ENCODE results near the gene CREB3L2. TPM values are rescaled to one million over a fixed set of nuclear protein-coding genes. Genes with fewer than 3 reads are reported as not detected.
"Not testable (repeated sequence)": the region's sequence is repeated elsewhere in the genome, so short reads cannot be mapped to it uniquely, and the experiment has no call there.

CREB3L2 gene
- total RNA-seq, 1 donor from 2014 or later: 61.8 TPM

GRCh38 chr7:137984181-137985041 lies 17.5 kb downstream of the CREB3L2 start:
- no peaks in the 10 kb centered on the region for H3K9me3 ChIP-seq
- intact Hi-C loops (cut with DNase I): no loop called here
- no peak for TF ChIP-seq CTCF (IDR thresholded peaks at IDR 0.05)
- no peak overlapping the region for H3K4me3 ChIP-seq
- H3K4me1 ChIP-seq: peaks cover 75% of the 10 kb centered on the region
- no peaks in the 10 kb centered on the region for H3K27me3 ChIP-seq
- ATAC-seq (no peak), DNase-seq (no peak)
- H3K36me3 ChIP-seq: no peaks in the 10 kb centered on the region
- no peak overlapping the region for H3K27ac ChIP-seq

DNA sequence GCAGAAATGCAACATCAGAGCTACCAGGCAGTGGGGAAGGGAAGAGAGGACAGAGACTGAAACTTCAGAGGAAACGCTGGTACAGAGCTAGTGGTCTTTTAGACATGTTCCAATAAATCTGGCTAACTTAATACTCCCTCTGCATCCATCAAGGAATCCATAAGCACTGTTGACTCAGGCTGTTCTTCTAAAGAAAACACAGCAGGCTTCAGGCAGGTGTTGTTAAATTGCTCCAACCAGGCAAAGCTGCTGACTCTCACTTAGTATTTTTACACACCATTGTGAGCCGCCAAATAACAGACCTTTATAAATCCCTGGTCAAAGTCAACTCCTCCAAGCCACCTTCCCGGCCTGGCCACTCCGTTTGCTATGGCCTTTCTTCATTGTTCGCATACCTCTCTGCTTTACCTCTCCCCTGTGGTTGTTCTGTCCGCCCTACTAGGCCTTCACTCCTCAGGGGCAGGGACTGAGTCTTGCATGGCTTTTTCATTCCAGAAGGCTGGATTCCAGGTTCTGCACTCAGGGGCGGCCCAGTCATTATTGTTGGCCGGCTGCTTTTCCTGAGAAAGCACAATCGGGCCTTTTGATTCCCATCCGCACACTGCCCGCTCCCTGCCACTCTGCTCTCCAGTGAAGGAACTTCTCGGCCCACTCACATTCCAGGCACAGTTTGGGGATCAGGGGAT lies 18.4 kb downstream of the CREB3L2 start:
- H3K4me1 ChIP-seq: peaks cover 69% of the 10 kb centered on the region
- ATAC-seq (no peak), DNase-seq (no peak)
- H3K36me3 ChIP-seq: no peaks in the 10 kb centered on the region
- H3K9me3 ChIP-seq: no peaks in the 10 kb centered on the region
- H3K27me3 ChIP-seq: no peaks in the 10 kb centered on the region
- H3K4me3 ChIP-seq: no peak overlapping the region
- intact Hi-C loops (cut with DNase I): no loop called here
- TF ChIP-seq CTCF (IDR thresholded peaks at IDR 0.05): no peak
- no peak overlapping the region for H3K27ac ChIP-seq

DNA sequence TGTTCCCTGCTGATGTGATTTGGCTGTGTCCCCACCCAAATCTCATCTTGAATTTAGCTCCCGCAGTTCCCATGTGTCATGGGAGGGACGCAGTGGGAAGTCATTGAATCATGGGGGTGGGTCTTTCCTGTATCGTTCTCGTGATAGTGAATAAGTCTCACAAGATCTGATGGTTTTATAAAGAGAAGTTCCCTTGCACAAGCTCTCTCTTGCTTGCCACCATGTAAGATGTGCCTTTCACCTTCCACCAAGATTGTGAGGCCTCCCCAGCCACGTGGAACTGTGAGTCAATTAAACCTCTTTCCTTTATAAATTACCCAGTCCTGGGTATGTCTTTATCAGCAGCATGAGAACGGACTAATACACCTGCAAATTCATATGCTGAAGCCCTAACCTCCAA lies 19.5 kb downstream of the CREB3L2 start:
- H3K4me1 ChIP-seq: peaks cover 70% of the 10 kb centered on the region
- ATAC-seq; DNase-seq; H3K9me3 ChIP-seq; intact Hi-C loops (cut with DNase I); H3K36me3 ChIP-seq; H3K27me3 ChIP-seq; H3K27ac ChIP-seq; H3K4me3 ChIP-seq: not testable (repeated sequence)

DNA sequence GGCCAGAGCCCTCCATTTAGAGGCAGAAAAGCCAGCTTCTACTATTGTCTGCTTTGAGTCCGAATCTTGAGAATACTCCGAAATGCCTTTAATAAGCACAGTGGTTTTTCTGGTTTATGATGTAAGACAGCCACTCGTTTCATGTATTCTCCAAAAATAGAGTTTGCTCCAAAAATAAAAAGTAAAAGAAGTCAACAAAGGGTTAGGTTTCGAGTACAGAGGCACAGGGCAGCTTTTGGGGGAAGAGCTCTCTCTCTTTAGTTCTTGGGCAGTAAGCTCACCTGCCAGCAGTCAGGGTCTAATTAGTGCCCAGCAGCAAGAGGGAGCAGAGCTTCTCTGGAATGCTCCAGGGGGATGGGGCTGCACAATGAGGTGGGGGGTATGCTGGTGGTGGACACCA lies 20.2 kb downstream of the CREB3L2 start:
- DNase-seq: no peak
- Histone ChIP-seq H3K27ac (peak overlapping the region; percentile 36), H3K36me3 (no peaks in the 10 kb centered on the region), H3K27me3 (no peaks in the 10 kb centered on the region), H3K4me1 (peaks cover 63% of the 10 kb centered on the region), H3K4me3 (no peak overlapping the region), H3K9me3 (no peaks in the 10 kb centered on the region)
- intact Hi-C loops (cut with DNase I): no loop called here
- no peak for ATAC-seq
- no peak for TF ChIP-seq CTCF (IDR thresholded peaks at IDR 0.05)

- Histone ChIP-seq H3K27me3 (no peaks in the 10 kb centered on the region), H3K27ac (peak overlapping the region; percentile 36), H3K9me3 (no peaks in the 10 kb centered on the region), H3K36me3 (no peaks in the 10 kb centered on the region), H3K4me3 (no peak overlapping the region), H3K4me1 (peaks cover 59% of the 10 kb centered on the region)
- DNase-seq: no peak
- intact Hi-C loops (cut with DNase I): no loop called here
- ATAC-seq: no peak
- no peak for TF ChIP-seq CTCF (IDR thresholded peaks at IDR 0.05)
Observed at GRCh38 chr7:137981175-137981574, 20.7 kb downstream of the CREB3L2 start.

DNA sequence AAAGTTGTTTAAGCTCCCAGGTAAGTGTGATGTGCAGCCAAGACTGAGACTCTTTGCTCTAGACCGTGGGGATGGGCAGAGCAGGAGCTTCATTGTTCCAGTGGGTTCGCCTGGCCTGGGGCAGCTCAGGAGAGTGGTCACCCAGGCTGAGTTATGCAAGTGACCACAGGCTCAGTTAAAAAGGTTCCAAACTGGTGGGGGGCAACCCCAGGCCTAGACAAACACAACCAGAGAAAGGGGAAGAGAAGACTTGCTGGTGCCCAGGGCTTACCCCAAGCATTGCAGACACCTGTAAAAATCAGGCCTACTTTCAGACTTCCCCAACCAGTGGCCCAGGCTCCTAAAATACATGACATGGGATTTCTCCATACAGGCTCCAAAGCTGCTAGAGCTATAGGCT lies 21.6 kb downstream of the CREB3L2 start:
- Histone ChIP-seq H3K27ac (no peak overlapping the region), H3K9me3 (no peaks in the 10 kb centered on the region), H3K4me3 (no peak overlapping the region), H3K4me1 (peaks cover 50% of the 10 kb centered on the region), H3K27me3 (no peaks in the 10 kb centered on the region), H3K36me3 (no peaks in the 10 kb centered on the region)
- no peak for DNase-seq
- ATAC-seq: no peak
- TF ChIP-seq CTCF (IDR thresholded peaks at IDR 0.05): no peak
- intact Hi-C loops (cut with DNase I): no loop called here
